Adipose tissue (tissue), 3 donors: ENCODE measurements around the gene COL16A1. TPM values are rescaled to one million over a fixed set of nuclear protein-coding genes. Genes with fewer than 3 reads are reported as not detected.

Source experiments
- H3K27ac ChIP-seq: one replicate; pipeline ENCODE4 v1.5.1; 2013; ENCODE audit warnings: low read depth, low read length
- WGBS, 3 donors: extraction: QIAGEN DNeasy Blood & Tissue Kit; methylation state at CpG; one replicate each; pipeline ENCODE4 v1.1.7; 2013; 5-methylcytosine and 5-hydroxymethylcytosine counted together
- polyA plus RNA-seq, 3 donors: library from polyadenylated mRNA; stranded (reverse); fragments of 200-250 nt; gene quantifications; one replicate each; pipeline ENCODE4 v1.2.3, GENCODE V29; 2013
- donor health status: healthy with polysubstance abuse.
- donor health status: Bipolar disorder and iron deficiency.
- donor health status: healthy.

Gene COL16A1
- polyA plus RNA-seq, 3 donors, result 4.3 to 30.4 (median 19.0) TPM

DNA sequence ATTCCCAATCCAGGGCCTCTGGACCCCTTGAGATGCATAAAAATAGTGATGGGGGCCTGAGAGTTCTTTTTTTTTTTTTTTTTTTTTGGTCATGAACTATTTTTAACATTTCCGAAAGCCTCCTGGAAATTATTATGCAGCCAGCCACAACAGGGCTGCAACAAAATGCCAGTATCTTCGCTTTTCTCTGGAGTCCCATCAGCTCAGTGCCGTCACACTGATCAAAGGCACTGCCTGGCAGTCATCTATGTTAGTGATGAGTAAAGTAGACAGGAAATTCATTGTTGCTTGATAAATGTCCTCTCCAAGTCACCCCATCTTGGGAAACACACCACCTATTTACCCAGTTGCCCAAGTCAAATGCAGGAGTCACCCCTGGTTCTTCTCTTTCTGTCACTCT lies 43.9 kb downstream of the COL16A1 start:
- WGBS, 3 donors, result 77 to 89% (median 80%) methylated on average over 3 of the region's 3 CpGs
- no peak overlapping the region for H3K27ac ChIP-seq

DNA sequence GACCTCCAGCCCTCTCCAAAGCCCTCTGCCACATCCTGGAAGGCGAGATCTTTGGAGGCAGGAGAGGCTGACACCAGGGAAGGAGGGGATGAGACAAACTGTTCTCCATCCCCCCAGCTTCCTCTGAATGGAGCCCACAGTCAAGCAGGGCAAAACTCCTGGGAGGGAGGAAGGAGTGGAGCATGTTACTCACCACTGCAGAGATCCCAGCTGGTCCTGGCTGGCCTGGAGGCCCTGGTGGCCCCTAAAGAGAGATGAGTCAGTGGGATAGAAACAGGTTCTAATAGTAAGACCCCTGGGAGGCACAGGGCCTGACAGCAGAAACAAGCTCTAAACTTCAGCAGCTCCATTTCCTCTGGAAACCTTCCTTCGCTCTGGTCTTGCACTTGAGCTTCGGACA lies 45.1 kb downstream of the COL16A1 start:
- 85 to 88% (median 87%) methylated on average over 3 of the region's 3 CpGs for WGBS, 3 donors
- no peak overlapping the region for H3K27ac ChIP-seq

DNA sequence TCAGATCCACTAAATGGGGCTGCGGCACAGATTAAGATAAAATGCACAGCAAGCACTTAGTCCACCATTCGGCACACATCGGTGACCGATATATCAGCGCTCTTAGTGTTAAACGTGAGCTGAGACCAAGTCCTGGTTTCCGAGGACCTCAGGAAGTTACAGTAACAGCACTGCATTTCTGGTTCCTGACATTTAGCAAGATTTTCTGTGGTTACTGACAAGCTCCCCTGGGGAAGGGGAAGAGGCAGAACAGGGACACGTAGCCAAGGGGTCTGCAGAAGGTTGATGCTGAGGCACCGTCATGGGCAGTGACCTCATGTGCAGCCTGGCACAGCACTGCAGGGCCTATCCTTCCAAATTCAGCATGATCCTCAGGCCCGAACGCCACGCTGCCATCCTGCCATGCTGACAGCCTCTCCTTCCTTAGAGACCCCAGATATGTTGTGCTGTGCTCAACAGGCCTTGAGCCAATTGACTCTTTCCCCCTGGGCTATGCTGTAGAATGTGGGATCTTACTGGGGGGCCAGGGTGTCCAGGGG lies 45.8 kb downstream of the COL16A1 start:
- WGBS, 3 donors, result 63 to 87% (median 70%) methylated on average over 12 of the region's 12 CpGs

DNA sequence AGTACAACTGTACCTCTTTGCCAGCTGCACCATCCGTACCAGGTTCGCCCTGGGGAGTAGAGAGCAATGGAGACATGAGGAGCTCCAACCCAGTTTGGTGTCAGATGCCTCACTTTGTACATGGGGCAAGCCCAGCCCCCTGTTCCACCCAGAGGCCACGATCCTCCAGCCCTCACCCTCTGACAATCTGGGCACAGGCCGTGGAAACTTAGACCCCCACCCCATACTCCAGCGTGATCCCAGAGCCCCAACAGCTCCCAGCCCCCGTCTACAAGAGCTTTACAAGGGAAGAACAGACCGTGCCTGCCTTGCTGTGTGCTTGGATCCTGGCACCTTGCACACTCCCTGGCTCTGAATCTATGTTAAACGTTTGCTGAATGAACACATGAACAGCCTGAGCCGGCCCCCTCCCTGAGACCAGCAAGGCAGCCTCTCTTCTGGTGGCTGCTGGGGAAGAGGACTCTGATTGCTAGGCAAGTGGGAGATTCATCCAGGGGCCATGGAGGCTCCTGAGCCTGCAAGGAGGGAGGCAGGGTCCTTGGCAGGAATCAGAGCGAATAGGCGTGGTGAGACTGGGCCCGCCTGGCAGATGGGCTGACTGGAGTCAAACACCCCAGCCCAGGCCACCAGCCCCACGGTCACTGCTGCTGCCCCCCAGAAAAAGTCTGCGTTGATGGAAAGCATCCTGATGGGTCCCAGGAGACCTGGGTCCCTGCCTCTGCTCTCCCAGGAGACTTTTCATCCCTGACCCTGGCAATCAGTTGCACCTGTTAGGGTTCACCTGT lies 46.6 kb downstream of the COL16A1 start:
- no peak overlapping the region for H3K27ac ChIP-seq
- 77 to 84% (median 82%) methylated on average over 14 of the region's 14 CpGs for WGBS, 3 donors

More for the DNA sequence above, 45.8 kb downstream of the COL16A1 start:
- H3K27ac ChIP-seq, result no peak overlapping the region

DNA sequence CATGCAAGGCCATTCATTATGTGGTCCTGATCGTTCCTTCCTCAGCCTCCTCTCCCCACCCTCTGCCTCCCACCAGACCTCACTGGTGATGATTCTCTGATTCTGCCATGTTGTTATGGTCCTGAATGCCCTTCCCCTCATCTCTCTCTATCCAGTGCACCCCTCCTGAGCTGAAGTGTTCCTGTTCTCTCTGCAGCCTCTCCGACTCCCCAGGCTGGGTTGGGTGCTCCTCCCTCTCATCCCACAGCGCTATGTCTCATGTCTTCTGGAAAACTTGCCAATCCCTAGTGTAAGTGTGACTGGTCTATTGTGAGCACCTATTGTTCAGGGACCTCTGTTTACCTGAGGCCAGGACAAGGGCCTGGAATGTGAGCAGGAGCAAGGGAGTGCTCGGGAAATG lies 48.1 kb downstream of the COL16A1 start:
- H3K27ac ChIP-seq, result no peak overlapping the region
- WGBS, 3 donors, result 77 to 84% (median 80%) methylated on average over 4 of the region's 4 CpGs

DNA sequence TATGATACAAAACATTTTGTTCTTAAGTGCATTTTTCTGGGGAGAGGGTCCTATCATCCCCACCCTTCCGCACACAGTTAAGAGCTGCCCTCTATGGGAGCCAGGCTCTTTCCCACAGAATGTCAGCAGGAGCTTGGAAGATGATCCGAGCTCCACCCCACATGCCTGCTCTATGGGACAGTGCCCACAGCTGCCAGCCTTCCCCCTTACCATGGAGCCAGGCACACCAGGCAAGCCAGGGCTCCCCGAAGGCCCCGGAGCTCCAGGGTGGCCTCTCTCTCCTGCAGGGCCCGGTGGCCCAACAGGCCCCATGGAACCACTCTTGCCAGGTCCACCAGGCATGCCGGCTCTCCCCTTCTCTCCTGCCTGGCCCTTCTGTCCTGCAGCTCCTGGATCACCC lies 48.7 kb downstream of the COL16A1 start:
- H3K27ac ChIP-seq, result no peak overlapping the region
- WGBS, 3 donors, result 84 to 96% (median 94%) methylated on average over 6 of the region's 6 CpGs

DNA sequence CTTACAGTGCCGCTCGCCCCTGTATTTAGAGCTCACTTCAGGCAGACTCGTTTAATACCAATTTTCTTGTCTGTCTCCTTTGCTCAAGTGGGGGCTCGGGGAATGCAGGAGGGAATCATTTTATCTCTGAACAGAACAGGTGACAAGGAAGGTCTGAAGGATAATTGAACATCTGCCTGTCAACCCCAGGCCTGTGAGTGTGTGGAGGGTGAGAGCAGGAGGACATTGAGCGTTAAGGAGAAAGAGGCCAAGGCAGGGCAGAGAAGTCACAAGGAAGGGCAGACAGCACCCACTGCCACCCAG lies 49.4 kb downstream of the COL16A1 start:
- H3K27ac ChIP-seq, result no peak overlapping the region
- WGBS, 3 donors, result 82 to 93% (median 92%) methylated on average over 5 of the region's 5 CpGs

DNA sequence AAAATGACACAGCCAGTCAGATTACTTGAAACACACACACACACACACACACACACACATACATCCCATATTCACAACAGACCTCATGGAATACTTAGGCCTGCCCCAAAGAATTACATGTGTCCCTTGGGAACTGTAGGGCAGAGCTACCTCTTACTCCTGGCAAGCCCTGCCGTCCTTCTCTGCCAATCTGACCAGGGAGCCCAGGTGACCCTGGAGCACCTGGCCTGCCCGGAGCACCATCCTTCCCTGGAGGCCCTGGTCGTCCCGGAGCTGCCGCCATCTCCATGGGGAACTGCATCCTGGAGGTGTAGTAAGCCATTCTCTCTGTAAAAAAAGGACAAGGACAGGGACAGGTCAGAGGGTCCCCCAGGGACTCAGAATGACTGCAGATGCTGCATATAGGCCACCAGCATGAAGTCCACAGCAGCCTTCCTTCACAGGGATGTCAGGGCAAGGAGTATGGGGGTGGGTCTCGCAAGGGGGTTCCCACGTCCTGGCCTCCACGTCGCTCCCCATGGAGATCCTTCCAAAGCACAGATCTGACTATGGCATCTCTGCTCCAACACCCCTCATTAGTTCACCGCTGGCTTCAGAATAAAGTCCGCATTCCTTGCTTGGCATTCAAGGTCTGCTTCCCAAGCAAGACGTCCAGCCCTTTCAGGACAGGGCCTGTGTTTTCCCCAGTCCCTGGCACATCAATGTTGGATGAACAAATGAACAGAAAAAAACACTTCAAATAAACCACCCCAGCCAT lies 49.9 kb downstream of the COL16A1 start:
- no peak overlapping the region for H3K27ac ChIP-seq
- WGBS, 3 donors, result 77 to 89% (median 86%) methylated on average over 12 of the region's 12 CpGs

DNA sequence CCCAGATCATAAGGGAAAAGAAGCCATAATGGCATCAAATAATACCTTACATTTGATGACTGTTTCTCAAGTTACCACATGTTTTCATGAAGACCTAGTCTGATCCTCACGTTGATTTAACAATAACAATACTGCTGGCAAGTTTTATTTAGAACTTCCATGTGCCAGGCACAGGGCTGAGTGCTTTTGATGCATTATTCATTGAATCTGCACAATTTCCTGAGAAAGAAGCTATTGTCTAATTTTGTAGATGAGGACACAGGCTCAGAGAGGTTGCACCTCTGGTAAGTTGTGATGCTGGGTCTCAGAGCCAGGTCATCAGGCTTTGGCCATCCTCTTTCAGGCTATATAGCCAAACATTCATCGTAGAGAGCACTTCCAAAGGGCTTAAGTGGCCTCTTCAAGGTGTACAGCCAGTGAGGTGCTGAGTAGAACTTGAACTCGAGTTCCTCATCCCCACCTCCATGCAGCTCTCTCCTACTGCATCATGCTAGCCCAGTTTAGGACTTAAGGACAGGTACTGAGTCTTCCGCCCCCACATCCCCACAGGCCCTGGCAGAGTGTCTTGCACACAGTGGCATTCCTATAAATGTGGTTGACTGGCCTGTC lies 50.8 kb downstream of the COL16A1 start:
- H3K27ac ChIP-seq, result no peak overlapping the region
- 77 to 88% (median 85%) methylated on average over 4 of the region's 4 CpGs for WGBS, 3 donors

DNA sequence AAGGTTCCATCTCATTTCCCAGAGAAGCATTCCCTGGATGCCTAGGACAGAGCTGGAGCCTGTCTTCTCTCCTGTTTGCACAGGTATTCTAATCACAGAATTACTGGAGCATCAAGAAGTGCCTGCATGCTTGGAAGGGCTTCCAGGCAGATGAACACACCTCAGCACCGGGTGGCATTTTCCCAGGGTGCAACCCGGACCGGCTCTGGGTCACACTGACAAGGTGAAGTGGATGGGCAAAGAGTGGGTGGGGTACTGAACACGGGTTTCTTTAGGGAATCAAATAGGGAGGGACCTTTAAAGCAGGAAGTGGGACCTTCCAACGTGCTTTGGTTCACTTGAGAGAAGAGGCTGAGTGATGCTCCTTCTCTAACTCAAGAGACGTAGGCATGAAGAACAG lies 52.1 kb downstream of the COL16A1 start:
- no peak overlapping the region for H3K27ac ChIP-seq
- 58 to 74% (median 73%) methylated on average over 6 of the region's 6 CpGs for WGBS, 3 donors

DNA sequence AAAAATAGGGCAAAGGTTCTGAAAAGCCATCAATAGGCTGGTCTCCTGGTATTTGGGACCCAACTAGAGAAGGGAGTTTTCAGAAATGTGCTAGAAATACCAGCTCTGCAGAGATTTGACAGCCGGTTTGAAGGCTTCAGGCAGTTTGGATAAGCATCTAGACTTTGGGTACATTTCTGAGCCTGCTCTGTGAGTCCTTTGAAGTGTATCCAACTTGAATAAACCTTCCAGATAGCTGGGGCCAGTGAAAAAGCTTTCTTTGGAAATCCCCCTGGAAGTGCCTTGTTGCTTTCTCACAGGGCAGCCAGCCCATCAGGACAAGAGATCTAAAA lies 52.8 kb downstream of the COL16A1 start:
- 26 to 61% (median 55%) methylated on average over 1 of the region's 1 CpG for WGBS, 3 donors
- H3K27ac ChIP-seq, result no peak overlapping the region

DNA sequence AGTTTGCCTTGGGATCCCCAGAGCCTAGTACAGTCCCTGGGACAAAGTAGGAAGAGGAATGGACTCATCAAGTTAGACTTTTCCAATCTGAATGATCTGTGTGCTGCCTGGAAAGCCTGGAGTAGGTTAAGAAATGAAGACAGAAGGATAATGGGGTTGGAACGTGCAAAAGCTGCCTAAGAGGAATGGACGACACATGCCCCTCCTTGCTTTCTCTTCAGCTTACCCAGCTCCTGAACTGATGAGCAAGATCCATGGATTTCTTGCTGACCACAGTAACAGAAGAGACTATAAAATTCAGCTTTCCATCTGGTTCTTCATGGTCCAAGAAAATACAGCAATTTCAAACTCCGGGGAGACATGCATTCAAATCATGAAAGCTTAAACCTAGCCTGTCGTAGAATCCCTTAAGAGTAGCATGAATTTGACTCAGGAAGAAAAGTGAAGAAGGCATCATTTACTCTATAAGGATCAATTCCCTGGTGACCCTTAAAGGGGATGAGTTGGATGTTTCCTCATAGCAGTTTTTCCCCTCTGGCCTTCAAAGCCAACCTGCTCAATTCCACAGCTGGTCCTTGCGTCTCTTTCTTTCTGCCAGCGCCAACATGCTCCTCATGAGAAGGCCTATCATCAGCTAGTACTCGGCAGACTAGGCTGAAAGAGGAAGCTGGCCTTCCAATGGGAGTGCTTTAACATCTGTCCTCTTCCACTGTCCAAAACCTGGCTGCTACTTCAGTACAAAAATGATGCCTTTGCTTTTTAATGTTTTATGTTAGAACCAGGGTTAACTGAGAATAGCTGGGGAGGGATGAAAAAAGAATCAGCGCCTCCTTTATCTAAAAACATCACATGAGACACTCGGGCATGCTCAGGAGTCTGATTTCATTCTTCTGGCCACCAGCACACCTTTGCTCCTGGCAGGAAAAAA lies 53.4 kb downstream of the COL16A1 start:
- H3K27ac ChIP-seq, result no peak overlapping the region

DNA sequence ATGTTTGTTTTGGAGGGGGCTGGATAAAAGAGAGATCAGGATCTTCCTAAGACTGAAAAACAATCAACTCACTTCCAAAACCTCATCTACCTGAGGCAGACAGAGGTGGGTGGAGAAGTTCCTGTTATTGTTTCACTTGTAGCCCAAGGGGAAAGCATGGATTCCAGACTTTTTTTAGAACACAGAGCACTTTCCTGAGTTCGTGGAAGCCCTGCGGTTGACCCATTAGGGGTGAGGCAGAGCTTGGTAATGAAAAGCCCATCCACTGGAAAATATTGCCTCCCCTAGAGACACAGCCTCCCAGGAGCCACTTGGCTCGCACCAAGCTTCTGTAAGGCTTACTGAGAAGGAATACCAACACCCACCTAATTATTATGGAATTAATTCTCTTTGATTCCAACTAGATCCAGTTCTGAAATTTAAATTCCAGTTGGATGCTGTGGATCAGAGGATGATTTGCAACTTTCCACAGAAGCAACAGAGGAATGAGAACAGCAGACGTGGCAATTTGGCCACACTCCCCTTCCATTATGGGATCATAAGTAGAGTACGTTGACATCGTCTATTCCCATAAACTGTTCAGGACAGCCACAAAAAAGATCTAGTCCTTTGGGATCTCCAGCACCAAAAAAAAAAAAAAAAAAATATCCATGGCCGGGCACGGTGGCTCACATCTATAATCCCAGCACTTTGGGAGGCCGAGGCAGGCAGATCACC lies 55.0 kb downstream of the COL16A1 start:
- WGBS, 3 donors, result 66 to 70% (median 70%) methylated on average over 8 to 9 of the region's 9 CpGs
- no peak overlapping the region for H3K27ac ChIP-seq

More for the DNA sequence above, 53.4 kb downstream of the COL16A1 start:
- WGBS, 3 donors, result 68 to 75% (median 71%) methylated on average over 9 of the region's 9 CpGs

DNA sequence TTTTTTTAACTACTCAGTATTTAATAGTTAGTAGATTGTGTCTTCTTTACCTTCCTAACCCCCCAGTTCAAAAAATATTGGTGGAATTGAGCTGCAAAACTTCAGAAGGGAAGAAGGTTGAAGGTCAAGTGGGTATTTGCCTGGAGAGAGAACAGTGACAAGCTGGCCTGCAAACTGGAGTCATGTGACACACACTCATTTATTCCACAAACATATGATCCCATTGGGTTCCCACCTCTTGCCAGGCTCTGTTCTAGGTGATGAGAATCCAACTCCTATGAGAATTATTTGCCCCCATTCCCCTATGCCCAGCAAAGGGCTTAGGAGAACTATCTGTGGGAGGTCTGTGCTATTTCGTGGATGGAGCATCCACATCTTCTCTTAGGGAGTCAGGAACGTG lies 55.6 kb downstream of the COL16A1 start:
- H3K27ac ChIP-seq, result no peak overlapping the region
- 61 to 81% (median 69%) methylated on average over 2 of the region's 2 CpGs for WGBS, 3 donors

DNA sequence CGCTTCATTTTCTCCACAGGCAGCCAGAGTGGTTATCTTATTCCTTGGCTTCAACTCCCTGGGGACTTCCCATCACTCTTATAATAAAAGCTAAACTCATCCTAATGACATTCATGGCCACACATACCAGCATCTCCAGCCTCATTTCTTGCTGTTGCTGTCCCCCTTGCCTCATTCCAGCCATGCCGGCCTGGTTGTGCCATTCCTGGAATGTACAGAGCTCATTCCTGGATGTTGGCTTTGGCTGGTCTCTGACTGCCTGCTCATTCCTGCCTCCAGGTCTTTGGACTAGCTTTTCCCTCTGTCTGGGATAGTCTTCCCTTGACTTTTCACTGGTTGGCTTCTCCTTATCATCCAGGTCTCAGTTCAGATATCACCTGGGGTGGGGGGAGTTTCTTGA lies 56.7 kb downstream of the COL16A1 start:
- no peak overlapping the region for H3K27ac ChIP-seq
- 83 to 92% (median 89%) methylated on average over 2 of the region's 2 CpGs for WGBS, 3 donors

DNA sequence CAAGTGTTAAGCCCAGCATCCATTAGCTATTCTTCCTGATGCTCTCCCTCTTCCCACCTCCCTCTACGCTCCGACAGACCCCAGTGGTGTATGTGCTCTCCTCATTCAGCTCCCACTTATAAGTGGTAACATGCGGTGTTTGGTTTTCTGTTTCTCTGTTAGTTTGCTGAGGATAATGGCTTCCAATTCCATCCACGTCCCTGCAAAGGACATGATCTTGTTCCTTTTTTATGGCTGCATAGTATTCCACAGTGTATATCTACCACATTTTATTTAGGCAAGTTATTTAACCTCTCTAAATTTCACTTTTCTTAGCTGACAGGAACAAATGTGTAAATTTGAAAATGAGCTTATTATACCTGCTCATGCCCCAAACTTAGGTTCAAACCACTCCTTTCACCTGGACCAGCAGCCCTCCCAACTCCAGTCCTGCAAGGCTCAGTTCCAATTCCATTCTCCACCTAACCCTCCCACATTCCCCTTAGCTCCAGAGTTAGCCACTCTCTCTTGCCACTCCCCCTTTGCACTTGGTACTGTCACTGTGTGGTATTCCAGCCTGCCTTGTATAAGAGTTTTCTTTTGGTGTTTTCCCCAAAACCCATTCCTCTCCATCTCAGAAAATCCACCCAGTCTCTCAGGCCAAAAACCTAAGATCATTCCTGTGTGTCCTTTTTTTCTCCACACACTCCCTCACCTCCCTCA lies 57.4 kb downstream of the COL16A1 start:
- no peak overlapping the region for H3K27ac ChIP-seq
- WGBS, 3 donors, result 96 to 97% (median 97%) methylated on average over 4 of the region's 4 CpGs

DNA sequence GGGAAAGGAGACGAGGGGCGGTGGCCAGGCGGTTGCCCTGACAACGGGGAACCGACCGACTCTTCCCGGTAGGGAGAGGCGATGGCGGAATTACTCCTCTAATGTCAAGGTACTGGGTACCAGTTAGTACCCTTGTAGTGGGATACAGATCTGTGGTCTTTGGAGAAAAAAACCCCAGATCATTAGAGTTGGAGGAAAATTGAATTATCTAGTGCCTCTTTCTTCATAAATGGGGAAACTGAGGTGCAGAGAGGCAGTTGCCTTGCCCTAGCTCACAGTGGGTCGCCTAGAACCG lies 58.6 kb downstream of the COL16A1 start:
- peak overlapping the region; percentile 99 for H3K27ac ChIP-seq
- 0 to 1% (median 1%) methylated on average over 11 of the region's 11 CpGs for WGBS, 3 donors
